OCI-LY1 (cell line): ENCODE data around the gene CALCOCO1.
A peak's percentile ranks its signal among the peaks of the same experiment; 100 is the strongest.

Experiments used
- H2AFZ ChIP-seq: fragments of 200-600 bp; sonication (generic), shearing (Covaris generic); 2 replicates; pipeline ENCODE4 v1.6.0; 2014; ENCODE audit warnings: antibody characterized with exemption, mild to moderate bottlenecking, low read length
- H3F3A ChIP-seq: fragments of 200-600 bp; sonication (generic), shearing (Covaris generic); 2 replicates; pipeline ENCODE4 v1.6.0; 2014; ENCODE audit warnings: mild to moderate bottlenecking, antibody characterized with exemption, low read length, moderate library complexity; ENCODE audit not compliant: insufficient read depth
- H3K27ac ChIP-seq: fragments of 200-600 bp; sonication (generic); 2 replicates; pipeline ENCODE4 v1.5.1; 2014; ENCODE audit warnings: low read length, mixed run types, mild to moderate bottlenecking, low read depth; ENCODE audit not compliant: poor library complexity, severe bottlenecking
- H3K27me3 ChIP-seq: fragments of 200-600 bp; sonication (generic); 2 replicates; pipeline ENCODE4 v1.6.0; 2014; ENCODE audit warnings: antibody characterized with exemption, mild to moderate bottlenecking, low read length, moderate library complexity; ENCODE audit not compliant: insufficient read depth
- H3K36me3 ChIP-seq: fragments of 200-600 bp; sonication (generic); 2 replicates; pipeline ENCODE4 v1.6.1; 2014; ENCODE audit warnings: mild to moderate bottlenecking, antibody characterized with exemption, low read length, moderate library complexity, mixed read lengths; ENCODE audit not compliant: insufficient read depth
- H3K4me1 ChIP-seq: fragments of 200-600 bp; sonication (generic); 2 replicates; pipeline ENCODE4 v1.5.1; 2014; ENCODE audit warnings: mild to moderate bottlenecking, low read length, moderate library complexity; ENCODE audit not compliant: insufficient read depth, severe bottlenecking
- H3K4me2 ChIP-seq: fragments of 200-600 bp; sonication (generic), shearing (Covaris generic); 2 replicates; pipeline ENCODE4 v1.6.1; 2014; ENCODE audit warnings: low read length
- H3K4me3 ChIP-seq: fragments of 200-600 bp; sonication (generic); 2 replicates; pipeline ENCODE4 v1.5.1; 2014; ENCODE audit warnings: low read length, low read depth, mild to moderate bottlenecking, mixed read lengths; ENCODE audit not compliant: poor library complexity, severe bottlenecking
- H3K79me2 ChIP-seq: fragments of 200-600 bp; shearing (Covaris generic); 2 replicates; pipeline ENCODE4 v1.6.1; 2016; ENCODE audit warnings: mixed run types, low read length, mixed read lengths; ENCODE audit not compliant: insufficient read depth
- H3K9ac ChIP-seq: fragments of 200-600 bp; sonication (generic), shearing (Covaris generic); 2 replicates; pipeline ENCODE4 v1.6.1; 2014; ENCODE audit warnings: mild to moderate bottlenecking, low read length, mixed read lengths
- H3K9me2 ChIP-seq: fragments of 200-600 bp; sonication (generic), shearing (Covaris generic); 2 replicates; pipeline ENCODE4 v1.6.1; 2014; ENCODE audit warnings: low read depth, mild to moderate bottlenecking, low read length, mixed read lengths
- H3K9me3 ChIP-seq: fragments of 200-600 bp; shearing (Covaris generic); 2 replicates; pipeline ENCODE4 v1.6.1; 2014; ENCODE audit warnings: low read length, mixed read lengths
- H4K20me1 ChIP-seq: fragments of 200-600 bp; sonication (generic), shearing (Covaris generic); 2 replicates; pipeline ENCODE4 v1.6.0; 2016; ENCODE audit warnings: mild to moderate bottlenecking, low read length; ENCODE audit not compliant: insufficient read depth
- CTCF ChIP-seq: fragments of 200-600 bp; sonication (generic), shearing (Covaris generic); IDR thresholded peaks from 2 replicates; pipeline ENCODE4 v1.5.1; 2017; ENCODE audit warnings: mild to moderate bottlenecking, antibody characterized with exemption, low read length, moderate library complexity, mixed read lengths
- EZH2 ChIP-seq: fragments of 200-600 bp; sonication (generic), shearing (Covaris generic); IDR thresholded peaks from 2 replicates; pipeline ENCODE4 v1.8.0; 2017; ENCODE audit warnings: borderline replicate concordance, mixed run types, mild to moderate bottlenecking, antibody characterized with exemption, low read length, moderate library complexity, mixed read lengths

CALCOCO1 gene

GRCh38 chr12:53696285-53696654, 31.0 kb downstream of the CALCOCO1 start:
- Histone ChIP-seq H3K27ac (no peak overlapping the region), H3K4me3 (no peak overlapping the region), H3K79me2 (no peaks in the 10 kb centered on the region), H3K36me3 (no peaks in the 10 kb centered on the region), H3K9me3 (no peaks in the 10 kb centered on the region), H3K27me3 (peaks cover 14% of the 10 kb centered on the region; the same call in 1 of the 2 replicates), H3F3A (no peaks in the 10 kb centered on the region), H3K9ac (no peak overlapping the region), H4K20me1 (no peaks in the 10 kb centered on the region), H3K9me2 (no peaks in the 10 kb centered on the region), H3K4me2 (no peak overlapping the region), H3K4me1 (no peaks in the 10 kb centered on the region), H2AFZ (no peak overlapping the region)
- TF ChIP-seq EZH2: no peak
- TF ChIP-seq CTCF: no peak

GRCh38 chr12:53695152-53696145, 31.8 kb downstream of the CALCOCO1 start:
- Histone ChIP-seq H3K9me2 (no peaks in the 10 kb centered on the region), H3K27ac (no peak overlapping the region), H2AFZ (no peak overlapping the region), H3F3A (no peaks in the 10 kb centered on the region), H3K4me2 (peak overlapping the region; percentile 23; the same call in 1 of the 2 replicates), H3K9me3 (no peaks in the 10 kb centered on the region), H3K27me3 (peaks cover 14% of the 10 kb centered on the region; the same call in 1 of the 2 replicates), H3K4me3 (peak overlapping the region; percentile 27), H3K36me3 (no peaks in the 10 kb centered on the region), H3K9ac (no peak overlapping the region), H3K4me1 (no peaks in the 10 kb centered on the region), H3K79me2 (no peaks in the 10 kb centered on the region), H4K20me1 (no peaks in the 10 kb centered on the region)
- no peak for TF ChIP-seq CTCF
- TF ChIP-seq EZH2: no peak

GRCh38 chr12:53694756-53695151, 32.5 kb downstream of the CALCOCO1 start:
- Histone ChIP-seq H4K20me1 (no peaks in the 10 kb centered on the region), H3K4me2 (peak overlapping the region; percentile 23; the same call in 1 of the 2 replicates), H3K9me2 (no peaks in the 10 kb centered on the region), H3K4me3 (peak overlapping the region; percentile 27), H3K9ac (no peak overlapping the region), H3F3A (no peaks in the 10 kb centered on the region), H3K4me1 (no peaks in the 10 kb centered on the region), H3K9me3 (no peaks in the 10 kb centered on the region), H3K27me3 (peaks cover 13% of the 10 kb centered on the region; the same call in 1 of the 2 replicates), H3K27ac (no peak overlapping the region), H3K36me3 (no peaks in the 10 kb centered on the region), H2AFZ (no peak overlapping the region), H3K79me2 (no peaks in the 10 kb centered on the region)
- TF ChIP-seq EZH2: no peak
- no peak for TF ChIP-seq CTCF
